Anterior cingulate cortex (tissue), 58 donors: ENCODE measurements around the gene EPB41.
A peak's percentile ranks its signal among the peaks of the same experiment; 100 is the strongest.
"Not testable (repeated sequence)": the region's sequence is repeated elsewhere in the genome, so short reads cannot be mapped to it uniquely, and the experiment has no call there.

ENCODE experiments used
- DNase-seq, 58 donors: peaks; one replicate each; lab custom pipeline; 2025; lab: John Stamatoyannopoulos, UW

The EPB41 gene

DNA sequence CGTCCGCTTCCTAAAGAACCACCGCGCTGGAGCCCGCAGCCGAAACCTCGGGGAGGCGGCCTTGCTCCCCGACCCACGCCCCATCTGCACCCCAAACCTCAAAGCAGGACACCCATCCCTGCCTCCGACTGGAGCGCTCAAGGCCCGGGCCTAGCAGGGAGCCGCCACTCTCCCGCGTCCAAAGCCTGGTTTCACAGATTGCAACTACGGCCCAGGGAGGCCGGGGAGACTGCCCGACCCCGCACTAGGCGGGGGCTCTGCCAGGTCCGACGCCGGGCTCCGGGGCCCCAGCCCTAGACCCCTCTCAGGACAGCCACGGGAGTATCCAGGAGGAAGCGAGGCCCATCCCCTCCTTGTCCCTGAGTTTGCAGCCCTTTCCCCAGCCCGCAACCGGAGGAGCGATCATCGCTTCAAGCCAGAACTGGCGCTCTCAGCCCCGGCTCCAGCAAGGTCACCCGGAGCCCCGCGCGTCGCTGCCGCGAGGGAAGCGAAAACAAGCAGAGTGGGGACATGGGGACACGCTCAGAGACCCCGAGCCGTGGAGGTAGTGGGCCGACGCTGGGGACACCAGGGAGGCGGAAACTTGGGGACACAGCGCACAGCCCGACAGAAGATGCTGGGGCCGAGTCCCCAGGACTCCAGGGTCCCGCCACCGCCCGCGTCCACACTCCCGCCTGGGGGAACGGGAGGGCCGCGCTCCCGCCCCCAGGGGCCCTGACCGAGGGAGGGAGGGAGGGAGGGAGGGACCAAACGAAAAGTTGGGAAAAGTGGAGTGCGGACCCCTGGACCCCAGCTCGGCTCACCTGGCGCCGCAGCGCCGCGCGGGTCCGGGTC is 208.9 kb downstream of the EPB41 start:
- DNase-seq, result no peak

DNA sequence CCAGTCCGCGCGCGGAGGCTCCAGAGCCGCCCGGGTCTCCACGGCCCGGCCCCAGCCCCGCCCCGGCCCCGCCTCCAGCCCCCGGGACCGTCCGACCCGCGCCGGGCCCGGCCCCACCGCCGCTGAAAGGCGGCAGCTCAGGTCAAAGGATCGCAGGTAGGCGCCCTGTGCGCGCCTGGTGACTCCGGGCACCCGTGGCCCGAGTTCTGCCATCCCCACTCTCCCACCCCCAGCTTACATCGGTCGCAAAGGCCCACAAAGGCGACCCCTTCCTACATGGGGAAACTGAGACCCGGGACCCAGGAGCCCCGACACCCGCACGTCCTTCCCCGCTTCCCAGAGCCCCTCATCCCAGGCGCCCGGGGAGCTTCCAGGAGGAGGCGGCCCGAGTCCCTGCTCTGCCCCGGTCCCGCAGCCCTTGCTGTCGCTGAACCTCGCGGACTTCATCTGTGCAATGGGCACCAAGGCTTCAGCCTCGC is 209.6 kb downstream of the EPB41 start, which contains the start of gene TMEM200B:
TMEM200B (minus strand) TSS at position 17 of the 479 bp plus-strand sequence. CDS start 2,075 bp downstream, outside the sequence.
- no peak for DNase-seq

DNA sequence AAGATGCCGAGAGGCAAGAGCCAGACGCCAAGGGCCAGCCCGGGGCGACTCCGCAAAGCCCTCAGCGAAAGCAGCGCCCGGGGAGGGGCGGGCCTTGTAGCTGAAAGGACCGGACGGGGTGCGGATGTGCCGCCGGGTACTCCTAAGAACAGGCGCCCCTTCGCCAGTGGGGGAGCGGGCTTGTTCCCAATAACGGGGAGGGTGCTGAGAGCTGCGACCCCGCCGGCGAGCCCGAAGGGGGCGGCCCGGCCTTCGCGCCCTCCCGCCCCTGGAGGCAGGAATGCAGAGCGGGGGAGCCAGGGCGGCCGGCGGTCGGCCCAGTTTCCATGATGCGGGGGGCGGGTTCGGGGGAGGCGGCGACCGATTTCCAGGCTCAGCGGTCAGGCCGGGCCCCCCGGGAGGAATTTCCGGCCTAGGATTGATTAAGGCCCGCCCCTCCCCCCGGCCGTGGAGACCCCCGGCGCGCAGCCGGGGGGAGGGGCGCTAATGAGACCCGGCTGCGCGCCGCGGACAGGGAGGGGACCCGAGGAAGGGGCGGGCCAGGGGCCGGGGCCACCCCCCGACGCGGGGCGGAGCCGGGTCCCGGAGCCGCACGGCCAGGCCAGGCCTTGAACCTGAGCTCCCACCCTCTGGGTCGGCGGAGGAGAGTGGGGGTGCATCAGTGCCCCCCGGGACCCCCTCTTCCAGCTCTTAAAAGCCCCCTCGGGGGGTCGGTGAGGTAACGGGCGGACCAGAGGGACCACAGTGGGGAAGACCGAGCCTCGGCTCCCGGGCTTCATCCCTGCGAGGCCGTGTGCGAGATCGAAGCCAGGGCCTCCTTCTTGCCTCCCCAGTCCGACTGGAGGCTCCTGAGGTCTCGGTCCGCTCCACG is 210.2 kb downstream of the EPB41 start:
- peak in 1 of 58 donors; percentile 5 for DNase-seq

DNA sequence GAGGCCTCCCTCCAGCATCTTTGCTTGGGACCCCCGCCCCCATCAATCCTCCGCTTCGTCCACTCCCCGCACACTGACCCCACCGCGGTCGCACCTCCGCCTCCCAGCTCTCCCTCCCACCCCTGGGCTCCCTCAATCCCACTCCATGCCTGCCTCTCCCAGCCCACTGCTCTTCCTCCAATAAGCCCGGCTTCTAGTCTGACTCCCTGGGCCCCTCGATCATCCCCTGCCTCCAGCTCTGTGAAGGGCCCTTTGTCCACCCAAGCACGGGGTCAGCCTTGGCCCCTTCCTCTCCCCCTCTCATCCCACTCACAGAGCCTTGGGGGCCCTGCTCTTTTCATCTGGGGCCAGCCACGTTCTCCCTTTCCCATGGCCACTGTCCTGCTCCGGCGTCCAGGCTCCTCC is 210.9 kb downstream of the EPB41 start:
- DNase-seq, result no peak

DNA sequence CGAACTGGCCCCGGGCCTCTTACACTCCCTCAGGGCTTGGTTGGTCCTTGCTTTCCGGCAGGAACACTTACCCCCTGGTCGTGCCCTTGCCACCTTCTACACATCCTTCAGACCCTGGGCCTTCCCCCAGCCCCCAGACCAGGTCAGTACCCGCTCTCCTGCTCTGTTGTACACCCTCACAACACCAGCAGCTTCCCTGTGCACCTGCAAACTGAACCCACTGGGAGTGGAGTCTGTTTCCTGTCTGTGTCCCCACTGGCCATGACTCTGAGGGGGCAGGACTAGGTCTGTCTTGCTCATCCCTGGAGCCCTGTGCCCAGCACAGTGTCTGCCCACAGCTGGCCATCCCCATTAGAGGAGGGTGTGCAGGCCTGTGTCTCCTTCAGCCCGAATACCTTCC is 211.4 kb downstream of the EPB41 start:
- no peak for DNase-seq

DNA sequence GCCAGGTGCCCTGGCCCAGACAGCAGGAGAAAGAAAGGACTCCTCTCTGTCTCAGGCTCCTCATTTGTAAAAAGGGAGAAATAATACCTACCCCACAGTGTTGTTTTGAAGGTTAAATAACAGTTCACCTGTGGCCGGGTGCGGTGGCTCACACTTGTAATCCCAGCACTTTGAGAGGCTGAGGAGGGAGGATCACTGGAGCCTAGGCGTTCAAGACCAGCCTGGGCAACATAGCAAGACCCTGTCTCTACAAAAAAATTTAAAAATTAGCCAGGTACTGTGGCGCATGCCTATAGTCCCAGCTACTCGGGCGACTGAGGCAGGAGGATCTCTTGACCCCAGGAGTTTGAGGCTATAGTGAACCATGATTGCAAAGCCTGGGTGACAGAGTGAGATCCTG is 211.8 kb downstream of the EPB41 start:
- no peak for DNase-seq

DNA sequence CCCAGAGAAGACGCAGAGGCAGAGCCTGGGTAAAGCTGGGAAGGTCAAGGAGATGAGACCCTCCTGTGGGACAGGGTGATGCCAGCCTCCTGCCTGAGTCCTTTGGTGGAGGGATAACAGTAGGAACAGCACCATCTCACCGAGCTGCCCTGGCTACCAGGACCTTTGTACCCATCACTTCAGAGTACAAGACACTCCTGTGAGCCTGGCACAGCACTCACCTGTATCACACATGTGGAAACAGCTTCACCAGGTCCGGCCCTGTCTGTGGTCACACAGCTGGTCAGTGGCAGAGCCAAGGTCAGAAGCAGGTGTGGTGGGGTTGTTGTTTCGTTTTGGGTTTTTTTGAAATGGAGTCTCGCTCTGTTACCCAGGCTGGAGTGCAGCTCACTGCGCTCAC is 214.4 kb downstream of the EPB41 start:
- no peak for DNase-seq

DNA sequence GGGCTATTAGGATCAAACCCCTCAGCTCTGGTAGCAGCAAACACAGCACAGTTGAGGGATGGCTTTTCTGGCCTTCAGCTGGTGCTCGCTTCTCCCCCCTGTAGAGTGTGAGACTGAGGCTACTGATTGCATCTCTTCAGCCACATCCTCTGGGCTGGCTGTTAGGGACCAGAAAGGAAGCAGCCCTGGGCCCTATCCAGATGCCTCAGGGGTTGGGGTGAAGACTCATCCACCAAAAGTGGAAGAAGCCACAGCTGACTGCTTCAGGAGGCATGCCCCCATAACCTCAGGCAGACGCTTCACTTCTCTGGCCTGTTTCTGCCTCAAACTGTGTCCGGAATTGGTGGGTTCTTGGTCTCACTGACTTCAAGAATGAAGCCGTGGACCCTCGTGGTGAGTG is 215.5 kb downstream of the EPB41 start:
- DNase-seq, result no peak

DNA sequence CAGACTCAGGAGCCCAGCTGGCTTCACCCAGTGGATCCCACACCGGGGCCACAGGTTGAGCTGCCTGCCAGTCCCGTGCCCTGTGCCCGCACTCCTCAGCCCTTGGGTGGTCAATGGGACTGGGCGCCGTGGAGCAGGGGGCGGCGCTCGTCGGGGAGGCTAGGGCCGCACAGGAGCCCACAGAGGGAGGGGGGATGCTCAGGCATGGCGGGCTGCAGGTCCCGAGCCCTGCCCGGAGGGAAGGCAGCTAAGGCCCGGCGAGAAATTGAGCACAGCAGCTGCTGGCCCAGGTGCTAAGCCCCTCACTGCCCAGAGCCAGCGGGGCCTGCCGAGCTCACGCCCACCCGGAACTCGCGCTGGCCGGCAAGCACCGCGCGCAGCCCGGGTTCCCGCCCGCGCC is 216.7 kb downstream of the EPB41 start:
- not testable (repeated sequence) for DNase-seq

DNA sequence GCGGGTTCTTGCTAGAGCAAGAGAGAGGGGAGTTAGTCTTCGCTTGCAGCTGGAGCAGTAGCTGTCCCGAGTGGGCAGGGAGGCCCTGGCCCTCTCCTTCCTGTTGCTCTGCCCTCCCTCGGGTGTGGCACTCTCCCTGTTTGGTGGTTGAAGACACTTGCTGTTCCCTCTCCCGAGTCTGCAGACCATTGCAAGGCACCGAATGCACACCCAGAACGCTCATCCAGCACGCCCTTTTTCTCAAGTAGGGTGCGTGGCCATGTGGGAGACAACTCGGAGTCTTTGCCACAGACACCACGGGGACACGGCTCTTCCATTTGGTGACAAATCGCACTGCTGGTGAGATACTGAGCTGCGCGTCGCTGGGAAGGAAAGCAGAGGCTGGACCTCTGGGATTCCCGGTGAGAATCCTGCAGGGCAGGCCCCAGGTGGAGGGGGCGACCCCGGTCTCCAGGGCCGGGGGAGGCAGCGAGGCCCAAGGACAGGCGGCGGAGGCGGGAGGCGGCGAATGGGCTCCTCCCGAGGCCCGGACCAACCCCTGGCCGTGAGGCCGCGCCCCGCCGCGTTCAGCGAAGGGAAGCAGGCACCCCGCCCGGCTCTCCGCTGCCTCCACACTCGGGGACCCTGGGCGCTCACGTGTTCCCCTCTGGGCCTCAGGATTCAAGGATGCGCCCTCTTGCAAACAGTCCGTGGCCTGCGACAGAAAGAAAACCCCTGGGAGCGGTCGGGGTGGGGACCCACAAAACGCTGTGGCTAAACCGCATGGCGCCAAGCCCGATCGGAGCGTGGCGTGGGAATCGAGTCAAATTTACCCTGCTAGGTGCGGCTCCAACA is 219.7 kb downstream of the EPB41 start:
- peak in 6 of 58 donors; percentile 5 to 46 (median 20) for DNase-seq

DNA sequence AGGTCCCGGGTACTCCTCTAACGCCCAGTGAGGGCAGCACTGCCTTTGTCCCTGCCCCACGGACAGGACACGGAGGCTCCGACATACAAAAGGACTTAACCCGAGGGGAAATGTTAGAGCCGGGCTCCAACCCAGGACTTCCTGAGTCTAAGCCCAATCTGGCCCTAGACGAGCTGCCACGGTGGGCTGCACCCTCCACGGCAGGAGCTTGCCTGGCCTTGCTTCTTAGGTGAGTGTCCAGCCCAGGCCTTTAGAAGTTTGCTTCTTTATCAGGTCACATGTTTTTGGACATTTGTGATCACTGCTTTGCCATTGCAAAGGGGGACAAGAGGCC is 220.3 kb downstream of the EPB41 start:
- DNase-seq, result no peak

DNA sequence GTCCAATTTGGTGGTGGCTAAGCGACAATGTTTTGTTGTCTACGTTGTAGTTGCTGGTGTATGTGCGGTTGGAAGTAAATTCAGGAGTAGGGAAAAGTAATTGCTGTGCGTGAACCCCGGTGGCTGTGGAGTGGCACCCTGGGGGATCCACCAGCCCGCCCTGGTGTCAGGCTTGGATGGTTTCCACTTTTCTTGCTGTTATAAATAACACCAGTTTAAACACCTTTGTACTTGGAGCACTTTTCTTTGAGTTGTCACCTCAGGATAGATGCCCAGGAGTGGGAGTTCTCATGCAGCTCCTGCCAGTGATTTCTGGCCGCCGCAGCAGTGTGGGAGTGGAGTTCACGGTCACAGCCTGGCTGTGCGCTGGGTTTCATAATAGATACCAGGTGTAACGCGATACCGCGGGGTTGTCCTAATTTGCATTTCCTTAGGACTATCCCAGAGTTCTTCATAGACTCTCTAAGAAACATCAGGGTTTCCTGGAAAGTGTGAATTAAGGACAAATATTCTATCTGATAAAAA is 222.1 kb downstream of the EPB41 start:
- DNase-seq, result no peak

DNA sequence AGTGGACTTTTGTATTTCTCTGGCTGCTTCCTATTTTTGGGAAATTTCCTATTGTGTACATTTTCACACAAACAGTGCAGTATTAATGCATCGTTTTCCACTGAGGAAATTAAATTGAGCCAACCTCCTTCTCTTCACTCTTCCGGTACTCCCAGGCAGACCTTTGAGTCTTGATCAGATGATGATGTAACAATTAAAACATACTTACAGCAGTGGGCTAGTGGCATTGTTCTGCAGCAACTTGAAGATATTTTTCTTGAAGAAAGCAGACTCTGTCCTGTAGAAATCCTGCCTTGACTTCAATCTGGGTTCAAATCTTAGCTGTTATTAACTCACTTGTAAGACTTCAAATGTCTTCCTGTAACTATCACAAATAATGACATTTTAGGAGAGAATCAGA is 228.3 kb downstream of the EPB41 start:
- DNase-seq, result no peak

DNA sequence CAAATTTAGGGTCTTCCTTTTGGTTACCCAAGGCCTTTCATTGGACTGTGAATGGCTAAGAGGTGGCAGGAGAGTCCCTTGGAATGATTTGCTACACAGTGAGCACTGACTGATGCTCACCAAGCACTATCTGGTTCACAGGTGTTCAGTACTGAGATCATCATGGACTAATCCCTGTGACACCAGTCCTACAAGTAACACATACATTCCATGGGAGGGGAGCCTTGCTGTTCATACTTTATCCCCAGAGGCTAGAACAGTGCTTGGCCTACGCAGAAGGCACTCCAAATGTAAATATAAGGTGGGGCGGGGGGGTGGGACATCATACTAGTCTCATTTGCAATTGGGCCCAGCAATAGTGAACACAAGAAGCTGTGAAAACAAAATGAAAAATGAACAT is 229.8 kb downstream of the EPB41 start:
- DNase-seq, result no peak

DNA sequence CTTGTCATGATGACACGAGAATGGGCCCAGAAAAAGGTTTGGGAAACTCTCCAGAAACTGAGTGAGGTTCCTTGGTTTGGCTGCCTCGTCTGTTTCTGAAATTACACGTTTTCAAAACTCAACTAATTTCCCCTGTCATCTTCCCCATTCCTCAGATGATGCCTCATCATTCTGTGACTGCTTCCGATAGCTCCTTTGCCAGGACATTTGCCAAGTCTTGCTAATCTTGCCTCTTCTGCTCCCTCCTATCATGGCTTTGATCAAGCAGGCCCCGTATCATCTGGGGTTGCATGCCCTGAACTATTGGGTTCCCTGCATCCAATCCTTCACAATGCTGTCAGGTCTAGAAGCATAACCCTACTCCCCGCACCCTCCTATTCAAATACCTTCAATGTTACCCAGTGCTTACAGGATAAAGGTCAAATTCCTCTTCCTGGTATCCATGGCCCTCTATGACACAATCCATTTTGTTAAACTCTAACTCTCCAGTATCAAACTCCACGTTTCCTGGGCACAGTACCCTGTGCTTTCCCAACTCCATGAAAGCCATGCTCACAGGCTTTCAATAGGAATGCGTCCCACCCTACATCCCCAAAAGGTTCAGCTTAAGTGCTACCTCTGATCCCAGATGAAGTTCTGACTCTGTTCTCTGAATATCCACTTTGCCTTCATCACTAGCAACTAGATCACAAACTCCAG is 231.5 kb downstream of the EPB41 start:
- DNase-seq, result no peak

DNA sequence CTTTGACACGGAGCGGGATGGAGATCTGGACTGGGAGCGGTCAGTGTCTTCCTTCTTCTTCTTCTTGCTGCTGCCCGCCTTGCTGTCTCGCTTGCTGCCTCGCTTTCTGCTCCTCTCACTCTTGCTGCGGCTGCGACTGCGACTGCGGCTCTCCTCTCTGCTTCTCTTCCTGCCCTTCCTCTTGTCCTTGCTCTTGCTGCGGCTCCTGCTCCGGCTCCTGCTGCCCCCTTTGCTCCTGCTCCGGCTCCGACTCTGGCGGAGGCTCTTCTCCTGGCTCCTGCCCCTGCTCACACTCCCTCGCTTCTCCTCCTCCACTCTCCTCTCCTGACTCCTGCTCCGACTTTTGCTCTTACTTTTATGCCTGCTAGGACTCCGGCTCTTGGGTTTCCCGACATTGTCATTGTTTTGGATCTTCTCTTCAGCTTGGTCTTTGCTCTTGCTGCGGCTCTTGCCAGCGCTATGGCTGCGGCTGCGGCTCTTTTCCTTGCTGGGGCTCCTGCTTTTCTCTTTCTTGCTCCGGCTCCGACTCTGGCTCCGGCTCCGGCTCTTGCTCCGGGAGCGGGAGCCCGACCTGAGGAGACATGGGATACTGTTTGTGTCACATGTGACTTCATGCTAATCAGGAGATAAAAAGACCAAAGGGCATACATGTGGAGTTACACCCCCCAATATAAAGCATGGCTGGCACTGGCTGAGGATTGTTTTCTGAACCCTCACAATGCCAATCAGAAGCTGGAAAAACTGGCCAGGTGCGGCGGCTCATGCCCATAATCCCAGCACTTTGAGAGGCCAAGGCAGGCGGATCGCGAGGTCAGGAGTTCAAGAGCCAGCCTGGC is 234.5 kb downstream of the EPB41 start:
- DNase-seq, result no peak

DNA sequence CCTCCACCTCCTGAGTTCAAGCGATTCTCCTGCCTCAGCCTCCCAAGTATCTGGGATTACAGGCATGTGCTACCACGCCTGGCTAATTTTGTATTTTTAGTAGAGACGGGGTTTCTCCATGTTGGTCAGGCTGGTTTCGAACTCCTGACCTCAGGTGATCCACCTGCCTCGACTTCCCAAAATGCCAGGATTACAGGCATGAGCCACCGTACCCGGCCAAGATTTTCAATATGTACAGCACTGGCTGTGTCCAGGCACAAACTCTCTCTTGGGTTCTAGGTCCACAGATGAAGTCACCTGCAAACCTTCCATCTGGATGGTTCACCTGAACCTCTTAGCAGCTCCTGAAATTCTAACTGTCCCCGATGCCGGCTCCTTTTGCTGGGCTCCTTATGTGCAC is 236.0 kb downstream of the EPB41 start:
- not testable (repeated sequence) for DNase-seq

DNA sequence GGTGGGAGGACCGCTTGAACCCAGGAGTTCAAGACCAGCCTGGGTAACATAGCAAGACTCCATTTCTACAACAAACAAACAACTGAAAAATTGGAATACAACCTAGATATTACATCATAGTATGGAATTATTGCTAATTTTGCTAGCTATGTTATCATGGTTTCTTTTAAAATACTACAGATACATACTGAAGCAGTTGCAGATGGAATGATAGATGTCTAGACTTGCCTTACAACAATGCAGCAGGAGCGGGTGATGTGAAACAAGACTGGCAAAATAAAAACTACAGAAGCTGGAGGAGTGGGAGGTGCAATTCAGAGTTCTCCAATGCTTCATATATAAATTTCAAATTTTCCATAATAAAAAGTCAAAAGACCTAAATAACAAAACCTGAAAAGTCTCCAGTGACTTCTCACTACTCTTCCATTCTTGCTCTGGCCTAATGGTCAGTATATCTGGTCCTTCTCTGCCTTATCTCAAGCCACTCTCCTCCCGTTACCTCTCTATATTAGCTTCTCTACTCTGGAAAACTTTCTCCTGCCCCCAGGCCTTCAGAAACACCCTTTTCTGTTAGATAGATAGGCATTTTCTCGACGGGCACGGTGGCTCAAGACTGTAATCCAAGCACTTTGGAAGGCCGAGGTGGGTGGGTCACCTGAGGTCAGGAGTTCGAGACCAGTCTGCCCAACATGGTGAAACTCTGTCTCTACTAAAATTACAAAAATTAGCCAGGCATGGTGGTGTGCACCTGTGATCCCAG is 237.9 kb downstream of the EPB41 start:
- DNase-seq, result no peak
